Ovary (tissue), 3 donors: ENCODE measurements around the gene CIAPIN1.

Experiments used
- CTCF ChIP-seq, 3 donors: fragments of 450-650 bp in 2 of 3; fragments of 200-600 bp in 1 of 3; IDR thresholded peaks; one replicate each; pipeline versions ENCODE4 v1.5.1 to v1.8.0; 2016 to 2022; ENCODE audit warnings: antibody characterized with exemption in 3 of 3, mild to moderate bottlenecking in 1 of 3
- EP300 ChIP-seq: sonication (generic); formaldehyde crosslinking; IDR thresholded peaks from one replicate; pipeline ENCODE4 v1.6.1; 2017; ENCODE audit warnings: antibody characterized with exemption
- POLR2A ChIP-seq: fragments of 450-650 bp; IDR thresholded peaks from one replicate; pipeline ENCODE4 v1.6.1; 2017; ENCODE audit warnings: antibody characterized with exemption, mild to moderate bottlenecking, moderate library complexity
- donor health status: DM: no; HTN: no; CAD: no.

- TF ChIP-seq CTCF (IDR thresholded peaks at IDR 0.05) (no peak), POLR2A (no peak), EP300 (no peak)
Observed at GRCh38 chr16:57469046-57469445, 21.9 kb upstream of the CIAPIN1 start.
